Mucosa of descending colon (tissue), 3 donors: Measurements from ENCODE around the gene CFAP126. TPM values are rescaled to one million over a fixed set of nuclear protein-coding genes. Genes with fewer than 3 reads are reported as not detected.

Source experiments
- ATAC-seq: fragments of 200-7000 bp; cut with Tn5 transposase; one replicate; pipeline ENCODE4 v1.9.1; 2020; ENCODE audit warnings: mild to moderate bottlenecking, moderate library complexity
- DNase-seq, 3 donors: peaks; one replicate each; pipeline ENCODE4 v3.0.0-alpha.2; 2020
- H3K36me3 ChIP-seq: fragments of 200-600 bp; one replicate; pipeline ENCODE4 v1.8.0; 2021; ENCODE audit warnings: low read depth, mild to moderate bottlenecking
- H3K4me1 ChIP-seq: fragments of 200-600 bp; one replicate; pipeline ENCODE4 v1.8.0; 2021; ENCODE audit warnings: low read depth, mild to moderate bottlenecking
- H3K4me3 ChIP-seq: fragments of 200-600 bp; one replicate; pipeline ENCODE4 v1.8.0; 2021; ENCODE audit warnings: mild to moderate bottlenecking
- H3K9me3 ChIP-seq: fragments of 200-600 bp; one replicate; pipeline ENCODE4 v1.8.0; 2021; ENCODE audit warnings: mild to moderate bottlenecking
- intact Hi-C, 2 donors: fragments of 100-400 bp; cut with DNase I in 1 of 2; cut with micrococcal nuclease in 1 of 2; formaldehyde crosslinking; loops; one replicate each; pipeline versions ENCODE4 v1.11.0 to v1.11.1; 2022; cut with DNase I, micrococcal nuclease
- total RNA-seq, 3 donors: library from RNA; stranded (reverse); fragmentation: NEBNext Ultra II Directional in 2 of 3; extraction: Animal tissue kit (Norgen Biotek cat#: 25700) in 2 of 3; gene quantifications; one replicate each; pipeline versions ENCODE4 v1.2.1 to v1.2.4, GENCODE V29; 2021 to 2023
- TF ChIP-seq, protein P1 (sequence below): fragments of 200-600 bp; IDR thresholded peaks from one replicate; pipeline ENCODE4 v1.8.0; 2022; ENCODE audit warnings: antibody characterized with exemption, mild to moderate bottlenecking
- donor health status: DM: no; HTN: no; CAD: no; lungs with moderate emphysema.
- donor health status: DM: no; HTN: no; CAD: no.
- donor health status: DM: no; HTN: yes; CAD: no.

The CFAP126 gene
- total RNA-seq, 3 donors from 2014 or later: not detected

DNA sequence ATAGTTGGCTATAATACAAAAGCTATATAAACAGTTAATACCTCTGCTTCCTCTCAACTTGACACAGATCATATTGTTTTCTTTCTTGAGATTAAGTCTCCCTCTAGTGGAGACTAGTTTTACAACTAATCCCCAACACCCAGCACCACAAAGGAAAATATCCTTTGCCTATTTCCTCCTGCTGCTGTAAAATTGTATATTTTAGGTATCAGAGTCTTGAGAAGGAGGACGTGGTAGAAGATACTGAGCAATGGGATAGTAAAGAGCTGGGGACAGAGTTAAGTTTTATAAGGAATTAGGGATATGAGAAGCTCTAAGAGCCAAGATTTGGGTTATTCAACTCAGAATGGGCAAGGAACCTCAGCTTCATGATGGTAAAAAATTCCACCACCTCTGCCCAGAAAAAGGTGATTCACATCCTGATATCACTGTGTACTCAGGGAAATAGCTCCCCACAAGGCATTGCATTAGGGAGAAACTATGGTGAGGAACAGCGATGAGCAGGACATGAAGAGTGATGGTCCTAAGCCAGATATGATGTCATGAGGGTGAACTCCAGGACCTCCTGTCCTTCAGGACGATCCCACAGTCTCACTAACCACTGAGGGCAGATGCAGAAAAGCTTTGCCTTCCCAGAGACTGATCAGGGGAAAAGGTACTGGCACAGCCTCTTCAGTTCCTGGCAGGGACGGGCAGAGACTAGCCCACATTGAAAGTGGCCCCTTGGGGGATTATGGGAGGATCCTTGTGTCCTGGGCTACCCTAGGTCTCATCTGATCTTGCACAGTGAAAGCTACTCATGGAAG, 14.7 kb upstream of the CFAP126 start:
- ATAC-seq: peak; percentile 91
- no peak for DNase-seq
- no peak overlapping the region for H3K4me3 ChIP-seq
- intact Hi-C loops: loop anchor here in 1 of 2 donors (10.0 kb wide), 2 partner anchors 158 to 188 kb away; partner anchors contain the start of genes ADAMTS4, APOA2 and TOMM40L
- H3K9me3 ChIP-seq: no peaks in the 10 kb centered on the region
- H3K4me1 ChIP-seq: no peaks in the 10 kb centered on the region
- H3K36me3 ChIP-seq: no peaks in the 10 kb centered on the region
- TF ChIP-seq, protein P1, sequence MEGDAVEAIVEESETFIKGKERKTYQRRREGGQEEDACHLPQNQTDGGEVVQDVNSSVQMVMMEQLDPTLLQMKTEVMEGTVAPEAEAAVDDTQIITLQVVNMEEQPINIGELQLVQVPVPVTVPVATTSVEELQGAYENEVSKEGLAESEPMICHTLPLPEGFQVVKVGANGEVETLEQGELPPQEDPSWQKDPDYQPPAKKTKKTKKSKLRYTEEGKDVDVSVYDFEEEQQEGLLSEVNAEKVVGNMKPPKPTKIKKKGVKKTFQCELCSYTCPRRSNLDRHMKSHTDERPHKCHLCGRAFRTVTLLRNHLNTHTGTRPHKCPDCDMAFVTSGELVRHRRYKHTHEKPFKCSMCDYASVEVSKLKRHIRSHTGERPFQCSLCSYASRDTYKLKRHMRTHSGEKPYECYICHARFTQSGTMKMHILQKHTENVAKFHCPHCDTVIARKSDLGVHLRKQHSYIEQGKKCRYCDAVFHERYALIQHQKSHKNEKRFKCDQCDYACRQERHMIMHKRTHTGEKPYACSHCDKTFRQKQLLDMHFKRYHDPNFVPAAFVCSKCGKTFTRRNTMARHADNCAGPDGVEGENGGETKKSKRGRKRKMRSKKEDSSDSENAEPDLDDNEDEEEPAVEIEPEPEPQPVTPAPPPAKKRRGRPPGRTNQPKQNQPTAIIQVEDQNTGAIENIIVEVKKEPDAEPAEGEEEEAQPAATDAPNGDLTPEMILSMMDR: no peak

DNA sequence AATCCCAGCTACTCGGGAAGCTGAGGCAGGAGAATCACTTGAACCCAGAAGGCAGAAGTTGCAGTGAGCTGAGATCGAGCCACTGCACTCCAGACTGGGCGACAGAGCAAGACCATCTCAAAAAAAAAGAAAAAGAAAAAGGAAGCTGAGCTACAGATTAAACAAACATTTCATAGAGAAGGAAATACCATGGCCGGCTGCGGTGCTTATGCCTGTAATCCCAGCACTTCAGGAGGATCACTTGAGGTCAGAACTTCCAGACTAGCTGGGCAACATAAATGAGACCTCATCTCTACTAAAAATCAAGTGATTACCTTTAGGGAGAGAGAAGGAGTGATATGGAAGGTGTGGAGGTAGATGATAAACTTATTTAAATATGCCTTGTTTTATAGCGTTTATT, 14.0 kb upstream of the CFAP126 start:
- Histone ChIP-seq H3K4me3 (no peak overlapping the region), H3K4me1 (no peaks in the 10 kb centered on the region), H3K9me3 (no peaks in the 10 kb centered on the region), H3K36me3 (no peaks in the 10 kb centered on the region)
- no peak for DNase-seq
- intact Hi-C loops: loop anchor here in 1 of 2 donors (10.0 kb wide), 2 partner anchors 157 to 187 kb away; partner anchors contain the start of genes ADAMTS4, APOA2 and TOMM40L
- ATAC-seq: no peak
- TF ChIP-seq, protein P1: no peak

DNA sequence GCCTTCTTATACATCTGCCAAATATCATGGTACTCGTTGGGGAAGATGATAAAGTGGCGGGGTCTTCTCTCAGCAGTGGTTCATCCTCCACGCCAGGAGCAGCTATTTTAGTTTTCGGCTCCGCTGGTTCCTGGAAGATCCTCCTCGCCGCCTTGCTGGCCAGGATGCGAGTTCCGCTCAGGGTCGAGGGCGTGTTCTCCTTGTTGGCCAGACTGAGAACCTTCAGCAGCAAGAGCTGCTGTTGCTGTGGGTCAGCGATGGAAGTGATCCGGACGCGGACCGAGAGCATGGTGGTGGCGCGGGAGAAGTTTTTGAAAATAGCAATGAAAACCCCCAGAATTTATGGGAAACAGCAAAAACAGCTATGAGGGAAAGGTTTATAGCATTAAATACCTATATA, 11.4 kb upstream of the CFAP126 start:
- no peaks in the 10 kb centered on the region for H3K4me1 ChIP-seq
- intact Hi-C loops: no loop called here
- TF ChIP-seq, protein P1: no peak
- H3K9me3 ChIP-seq: no peaks in the 10 kb centered on the region
- H3K4me3 ChIP-seq: no peak overlapping the region
- DNase-seq: no peak
- H3K36me3 ChIP-seq: no peaks in the 10 kb centered on the region
- ATAC-seq: no peak

DNA sequence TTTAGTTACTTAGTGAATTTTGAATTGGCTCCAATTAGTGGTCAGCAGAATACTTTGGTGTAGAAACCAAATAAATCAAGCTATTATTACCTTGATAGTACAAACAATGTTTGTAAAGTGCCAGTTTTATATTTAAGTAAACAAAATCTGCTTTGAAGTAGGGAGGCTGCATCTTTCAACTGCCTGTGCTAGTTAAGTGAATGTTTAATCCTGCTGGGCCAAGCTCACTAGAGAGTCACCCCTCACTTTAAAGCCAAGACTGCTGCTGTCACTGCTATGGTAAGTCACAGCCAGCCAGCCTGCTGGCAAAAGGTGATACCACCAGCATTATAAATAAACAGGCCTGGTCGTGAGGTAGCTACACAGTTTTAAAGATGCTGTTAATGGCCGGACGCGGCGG, 10.3 kb upstream of the CFAP126 start:
- Histone ChIP-seq H3K9me3 (no peaks in the 10 kb centered on the region), H3K4me3 (no peak overlapping the region), H3K36me3 (no peaks in the 10 kb centered on the region), H3K4me1 (no peaks in the 10 kb centered on the region)
- DNase-seq (no peak), ATAC-seq (no peak)
- intact Hi-C loops: no loop called here
- TF ChIP-seq, protein P1: no peak

DNA sequence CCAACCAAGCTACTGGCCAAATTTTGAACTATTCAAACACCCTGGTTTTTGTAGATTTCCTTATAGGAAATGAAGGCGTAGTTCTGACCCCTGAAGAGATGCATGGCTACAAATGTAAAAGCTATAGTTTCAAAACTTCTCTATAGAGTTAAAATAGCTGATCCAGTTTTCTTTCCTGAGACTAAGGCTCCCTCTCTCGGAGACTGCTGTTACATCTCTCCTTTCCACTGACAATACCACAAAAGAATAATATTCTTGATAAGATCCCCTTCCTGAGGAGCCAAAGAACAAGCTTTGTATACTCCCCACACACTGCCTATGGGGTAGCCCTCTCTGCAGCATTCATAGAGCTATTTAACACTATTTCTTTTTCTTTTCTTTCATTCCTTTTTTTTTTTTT, 6.7 kb upstream of the CFAP126 start:
- TF ChIP-seq, protein P1: no peak
- Histone ChIP-seq H3K36me3 (no peaks in the 10 kb centered on the region), H3K4me3 (no peak overlapping the region), H3K4me1 (no peaks in the 10 kb centered on the region), H3K9me3 (no peaks in the 10 kb centered on the region)
- intact Hi-C loops: no loop called here
- DNase-seq (no peak), ATAC-seq (no peak)
